ENCODE measurements around the gene CFAP45. TPM values are rescaled to one million over a fixed set of nuclear protein-coding genes. Genes with fewer than 3 reads are reported as not detected.

The CFAP45 gene
- total and polyA plus RNA-seq, 8 donors, result 0.16 to 1.5 (median 0.44) TPM; not detected in 2

GRCh38 chr1:159860456-159860855 lies 39.5 kb downstream of the CFAP45 start:
- no peak for TF ChIP-seq CTCF (IDR thresholded peaks at IDR 0.05)
- Histone ChIP-seq H3K4me3 (no peak overlapping the region), H3K27me3 (no peaks in the 10 kb centered on the region), H3K9me3 (no peaks in the 10 kb centered on the region), H3K27ac (no peak overlapping the region), H3K4me1 (no peaks in the 10 kb centered on the region), H3K36me3 (no peaks in the 10 kb centered on the region)
- FAIRE-seq, result no peak
- no peak for DNase-seq
- intact Hi-C loops (cut with DNase I), result no loop called here
- 60 to 65% methylated on average over 3 of the region's 3 CpGs for WGBS, 2 donors
- no peak for ATAC-seq

- Histone ChIP-seq H3K4me3 (no peak overlapping the region), H3K27ac (no peak overlapping the region), H3K36me3 (no peaks in the 10 kb centered on the region), H3K9me3 (no peaks in the 10 kb centered on the region), H3K27me3 (no peaks in the 10 kb centered on the region), H3K4me1 (no peaks in the 10 kb centered on the region)
- ATAC-seq (no peak), FAIRE-seq (no peak), DNase-seq (no peak)
- WGBS, 2 donors, result 66 to 73% methylated on average over 7 of the region's 7 CpGs
- TF ChIP-seq CTCF (IDR thresholded peaks at IDR 0.05), result no peak
- intact Hi-C loops (cut with DNase I), result no loop called here
Observed at GRCh38 chr1:159859767-159860322, 40.1 kb downstream of the CFAP45 start.

GRCh38 chr1:159857889-159858288 lies 42.1 kb downstream of the CFAP45 start:
- H3K4me1 ChIP-seq, result peaks cover 0 to 7% (median 6%) of the 10 kb centered on the region in 3 donors
- ATAC-seq, result no peak
- intact Hi-C loops (cut with DNase I), result no loop called here
- WGBS, 2 donors, result 90 to 93% methylated on average over 6 of the region's 6 CpGs
- H3K36me3 ChIP-seq, result no peaks in the 10 kb centered on the region
- no peak overlapping the region for H3K27ac ChIP-seq
- H3K27me3 ChIP-seq, result no peaks in the 10 kb centered on the region
- no peak for TF ChIP-seq CTCF (IDR thresholded peaks at IDR 0.05)
- no peaks in the 10 kb centered on the region for H3K9me3 ChIP-seq
- FAIRE-seq, result no peak
- no peak for DNase-seq
- no peak overlapping the region for H3K4me3 ChIP-seq

GRCh38 chr1:159856576-159856975 lies 43.4 kb downstream of the CFAP45 start:
- intact Hi-C loops (cut with DNase I), result no loop called here
- no peak for FAIRE-seq
- H3K4me1 ChIP-seq, result peaks cover 0 to 7% (median 6%) of the 10 kb centered on the region in 3 donors
- H3K27ac ChIP-seq, result no peak overlapping the region
- H3K36me3 ChIP-seq, result no peaks in the 10 kb centered on the region
- no peak for DNase-seq
- no peak for ATAC-seq
- no peaks in the 10 kb centered on the region for H3K27me3 ChIP-seq
- TF ChIP-seq CTCF (IDR thresholded peaks at IDR 0.05), result no peak
- WGBS, 2 donors, result 95 to 100% methylated on average over 1 of the region's 1 CpG
- no peak overlapping the region for H3K4me3 ChIP-seq
- no peaks in the 10 kb centered on the region for H3K9me3 ChIP-seq

GRCh38 chr1:159855709-159856108 lies 44.3 kb downstream of the CFAP45 start:
- ATAC-seq (no peak), FAIRE-seq (no peak), DNase-seq (peak in 1 of 6 donors; percentile 72)
- no peaks in the 10 kb centered on the region for H3K9me3 ChIP-seq
- intact Hi-C loops (cut with DNase I), result no loop called here
- no peak overlapping the region for H3K4me3 ChIP-seq
- H3K36me3 ChIP-seq, result no peaks in the 10 kb centered on the region
- 86 to 88% methylated on average over 34 of the region's 34 CpGs for WGBS, 2 donors
- H3K4me1 ChIP-seq, result peaks cover 0 to 7% (median 6%) of the 10 kb centered on the region in 3 donors
- no peak overlapping the region for H3K27ac ChIP-seq
- H3K27me3 ChIP-seq, result no peaks in the 10 kb centered on the region
- no peak for TF ChIP-seq CTCF (IDR thresholded peaks at IDR 0.05)
